ENCODE results near the gene OR6B3.
"Not testable (repeated sequence)": the region's sequence is repeated elsewhere in the genome, so short reads cannot be mapped to it uniquely, and the experiment has no call there.

OR6B3 gene

GRCh38 chr2:240044096-240044495 lies 9.2 kb downstream of the OR6B3 start:
- not testable (repeated sequence) for DNase-seq

DNA sequence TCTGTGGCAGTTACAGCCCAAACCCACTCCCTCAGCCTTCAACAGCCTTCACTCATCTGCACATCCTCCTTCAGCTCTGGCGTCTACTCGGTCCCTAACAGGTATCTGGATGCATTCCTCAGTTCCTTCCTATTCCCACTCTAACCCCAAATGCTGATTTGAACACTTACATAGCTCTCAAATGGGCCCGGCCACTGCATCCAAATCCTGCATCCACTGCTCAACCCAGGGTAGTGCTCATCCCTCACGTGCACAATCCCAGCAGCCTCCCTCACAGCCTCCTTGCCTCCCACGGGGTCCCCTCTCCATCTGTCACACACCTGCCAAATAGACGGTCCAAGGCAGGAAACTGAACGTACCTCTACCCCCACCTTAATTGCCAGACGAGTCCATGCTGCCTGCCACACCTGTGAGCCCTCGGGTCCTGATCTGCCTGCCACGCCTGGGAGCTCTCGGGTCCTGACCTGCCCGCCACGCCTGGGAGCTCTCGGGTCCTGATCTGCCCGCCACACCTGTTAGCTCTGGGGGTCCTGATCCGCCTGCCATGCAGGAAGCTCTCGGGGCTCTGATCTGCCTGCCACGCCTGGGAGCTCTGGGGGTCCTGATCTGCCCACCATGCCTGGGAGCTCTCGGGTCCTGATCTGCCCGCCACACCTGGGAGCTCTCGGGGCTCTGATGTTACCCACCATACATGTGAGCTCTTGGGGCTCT lies 9.9 kb downstream of the OR6B3 start:
- DNase-seq, result no peak

DNA sequence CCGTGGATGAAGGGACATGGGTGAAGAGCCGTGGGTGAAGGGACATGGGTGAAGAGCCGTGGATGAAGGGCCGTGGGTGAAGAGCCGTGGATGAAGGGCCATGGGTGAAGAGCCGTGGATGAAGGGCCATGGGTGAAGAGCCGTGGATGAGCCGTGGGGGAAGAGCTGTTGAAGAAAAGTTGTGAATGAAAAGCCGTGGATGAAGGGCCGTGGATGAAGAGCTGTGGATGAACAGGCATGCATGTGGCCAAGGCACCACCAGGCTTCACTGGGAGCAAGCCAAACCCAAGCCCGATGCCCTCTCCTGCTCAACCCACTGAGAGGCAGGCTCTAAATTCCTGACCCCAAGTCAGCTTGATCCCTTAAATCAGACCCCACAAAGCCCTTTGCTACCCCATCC lies 10.6 kb downstream of the OR6B3 start:
- no peak for DNase-seq

- DNase-seq, result no peak
Measured at GRCh38 chr2:240041363-240041762, 12.0 kb downstream of the OR6B3 start.

DNA sequence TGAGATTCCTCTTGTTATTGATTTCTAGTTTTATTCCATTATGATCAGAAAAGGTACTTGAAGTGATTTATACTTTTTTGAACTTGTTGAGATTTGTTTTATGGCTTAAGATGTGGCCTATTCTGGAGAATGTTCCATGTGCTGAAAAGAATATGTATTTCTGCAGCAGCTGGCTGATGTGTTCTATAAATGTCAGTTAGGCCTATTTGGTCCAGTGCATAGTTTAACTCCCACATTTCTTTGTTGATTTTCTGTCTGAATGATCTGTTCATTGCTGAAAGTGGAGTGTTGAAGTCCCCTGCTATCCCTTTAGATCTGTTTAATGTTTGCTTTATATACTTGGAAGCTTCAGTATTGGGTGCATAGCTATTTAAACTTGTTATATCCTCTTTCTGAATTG lies 16.0 kb downstream of the OR6B3 start:
- no peak for DNase-seq

- DNase-seq, result no peak
Measured at GRCh38 chr2:240033330-240033678, 20.0 kb downstream of the OR6B3 start.

DNA sequence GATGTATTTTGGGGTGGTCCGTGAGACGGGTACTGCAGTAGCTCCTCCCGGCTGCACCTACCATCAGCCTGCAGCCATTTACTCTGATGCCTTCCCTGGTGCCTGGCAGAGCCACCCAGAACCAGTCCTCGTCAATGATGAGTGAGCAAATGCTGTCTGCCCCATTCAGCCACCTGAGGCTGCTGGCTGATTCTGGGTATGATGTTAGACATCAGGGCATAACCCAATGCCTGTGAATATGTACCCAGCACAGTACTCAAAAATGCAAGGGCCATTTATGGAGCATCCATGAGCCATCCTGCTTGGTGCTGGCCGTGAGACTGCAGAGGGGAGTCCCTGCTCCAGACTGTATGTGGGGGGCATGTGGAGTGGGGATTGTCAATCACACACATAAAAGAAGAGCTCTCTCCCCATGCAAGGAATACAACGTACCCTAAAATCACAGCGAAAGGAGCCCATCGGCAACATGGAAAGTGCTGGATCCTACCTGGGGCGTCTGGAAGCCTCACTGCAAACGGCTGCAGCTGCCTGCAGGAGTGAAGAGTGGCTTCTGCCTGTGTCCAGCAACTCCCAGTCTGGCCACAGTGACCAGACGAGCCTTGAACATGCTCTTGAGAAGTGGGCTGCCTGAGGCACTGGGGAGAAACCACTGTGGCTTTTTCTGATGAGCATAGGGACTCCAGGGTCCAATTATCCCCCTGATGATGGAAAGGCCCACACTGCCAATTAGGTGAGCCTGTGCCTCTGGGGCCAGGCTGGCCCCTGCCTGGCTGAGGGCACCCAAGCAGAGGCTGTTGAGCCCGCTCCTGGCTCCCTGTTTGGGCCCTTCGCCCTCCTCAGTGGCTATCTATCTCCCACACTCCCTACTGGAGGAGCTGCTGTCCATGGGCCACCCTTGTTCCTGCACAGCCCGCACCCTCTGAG lies 20.7 kb downstream of the OR6B3 start:
- no peak for DNase-seq

GRCh38 chr2:240030379-240031094 lies 22.8 kb downstream of the OR6B3 start, which contains the start of gene OR6B2:
Gene OR6B2, minus strand, starts transcription at chr2:240030429. Its CDS starts 0 bp downstream, at chr2:240030429.
- DNase-seq, result no peak

DNA sequence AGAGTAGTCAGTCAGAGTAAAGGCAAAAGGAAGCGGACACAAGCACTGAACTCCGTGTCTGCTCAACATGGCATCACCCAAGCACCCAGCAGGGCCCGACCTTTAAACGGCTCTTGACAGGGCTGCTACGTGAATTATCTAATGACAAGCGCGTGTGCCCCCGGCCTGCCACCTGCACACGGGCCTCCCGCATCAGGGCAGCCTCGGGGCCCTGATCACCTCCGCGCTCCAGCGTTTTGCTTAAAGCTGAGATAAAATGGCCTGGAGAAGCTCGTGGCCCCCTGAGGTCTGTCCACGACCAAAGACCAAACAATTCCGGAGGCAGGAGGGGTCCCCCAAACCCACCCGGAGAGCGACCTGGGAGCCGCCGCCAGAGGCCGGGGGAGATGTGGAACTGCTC lies 28.6 kb downstream of the OR6B3 start:
- peak in 4 of 58 donors; percentile 25 to 50 (median 36) for DNase-seq

DNA sequence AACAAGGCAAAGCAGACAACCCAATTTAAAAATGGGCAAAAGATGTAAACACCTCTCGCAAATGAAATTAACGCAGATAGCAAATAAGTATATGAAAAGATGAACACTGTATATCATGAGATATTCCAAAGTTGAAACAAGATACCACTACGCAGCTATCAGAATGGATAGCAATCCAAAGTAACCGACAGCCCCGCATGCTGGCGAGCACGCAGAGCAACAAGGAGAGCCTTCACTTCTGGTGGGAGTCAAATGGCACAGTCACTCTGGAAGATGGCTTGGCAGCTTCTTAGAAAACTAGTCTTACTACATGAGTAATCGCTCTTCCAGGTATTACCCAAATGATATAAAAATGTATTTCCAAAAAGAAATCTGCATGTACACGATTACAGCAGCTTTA lies 29.5 kb downstream of the OR6B3 start:
- DNase-seq, result no peak

- peak in 35 of 58 donors; percentile 7 to 75 (median 19) for DNase-seq
Measured at GRCh38 chr2:240021488-240022104, 31.7 kb downstream of the OR6B3 start.

GRCh38 chr2:240018071-240018750 lies 35.1 kb downstream of the OR6B3 start:
- DNase-seq, result no peak

DNA sequence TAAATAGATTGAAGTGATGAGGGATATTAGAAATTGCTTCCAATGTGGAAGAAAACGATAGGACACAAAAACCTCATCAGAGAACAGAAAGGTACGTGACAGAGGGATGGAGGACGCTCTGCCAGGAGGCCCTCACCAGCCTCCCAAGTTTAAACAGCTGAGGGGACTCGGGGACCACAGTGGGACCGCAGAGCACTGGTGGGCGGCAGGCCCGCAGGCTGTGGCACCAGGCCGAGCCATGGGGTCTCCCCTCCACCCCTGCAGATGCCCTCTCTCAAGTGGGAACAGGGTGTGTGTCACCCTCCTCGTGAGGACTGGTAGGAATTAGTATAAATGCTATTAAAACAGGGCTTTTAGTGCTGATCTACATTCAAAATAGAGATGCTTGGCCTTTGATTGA lies 39.0 kb downstream of the OR6B3 start:
- DNase-seq, result no peak

DNA sequence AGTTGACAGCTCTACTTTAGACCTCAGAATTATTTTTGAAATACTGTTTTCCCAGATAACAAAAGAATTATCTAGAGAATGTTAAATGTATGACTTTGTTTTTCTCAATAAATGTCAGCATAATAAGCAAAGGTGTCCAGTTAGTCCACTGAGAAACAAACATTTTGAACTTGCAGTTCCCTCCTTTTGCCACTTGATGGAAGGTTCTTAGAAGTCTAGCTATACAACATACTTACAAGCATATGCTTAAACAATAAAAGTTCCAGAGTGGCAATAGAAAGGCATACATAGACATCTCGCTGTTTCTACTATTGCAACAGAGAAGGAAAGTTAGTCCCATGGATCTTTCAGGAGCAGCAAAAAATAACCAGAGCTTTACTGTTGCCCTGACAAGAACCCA lies 40.0 kb downstream of the OR6B3 start:
- DNase-seq, result no peak

- no peak for DNase-seq
Measured at GRCh38 chr2:240002983-240003382, 50.3 kb downstream of the OR6B3 start.

- no peak for DNase-seq
Measured at GRCh38 chr2:240000671-240001070, 52.6 kb downstream of the OR6B3 start.

DNA sequence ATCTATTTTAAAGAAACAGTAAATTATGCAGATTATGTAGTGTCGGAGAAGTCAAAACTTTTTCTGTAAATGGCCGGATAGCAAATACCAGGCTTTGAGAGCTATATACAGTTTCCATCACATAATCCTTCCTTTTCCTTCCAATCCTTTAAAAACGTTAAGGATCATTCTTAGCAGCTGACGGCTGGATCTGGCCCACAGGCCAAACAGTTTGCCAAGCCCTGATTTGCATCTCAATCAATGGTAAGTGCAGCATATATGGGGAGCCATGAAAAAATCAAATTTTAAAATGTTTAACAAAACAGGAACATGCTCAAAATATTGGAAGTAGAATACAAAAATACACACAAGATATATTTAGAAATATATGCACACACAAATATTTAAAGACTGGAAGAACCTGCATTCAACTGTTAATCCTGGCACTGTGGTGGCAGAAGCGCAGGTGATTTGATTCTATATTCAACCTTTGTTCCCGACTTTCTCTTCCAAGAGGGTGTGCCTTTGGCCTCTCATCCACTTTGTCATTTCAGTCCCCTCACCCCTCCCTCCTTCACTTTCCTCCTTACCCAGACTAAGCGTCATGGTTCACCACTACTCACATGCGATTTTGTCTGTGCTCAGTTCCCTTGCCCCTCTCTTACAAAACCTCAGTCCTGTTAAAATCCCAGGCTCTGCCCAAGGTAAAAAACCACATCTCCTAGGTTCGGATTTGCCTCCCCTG lies 55.5 kb downstream of the OR6B3 start:
- no peak for DNase-seq

All from anterior cingulate cortex (tissue), 58 donors.